Astrocyte (in vitro differentiated cells and primary cell): ENCODE results near the gene ZNF512B.

Experiments used
- EZH2 ChIP-seq: IDR thresholded peaks from 2 replicates; pipeline ENCODE4 v1.6.1; 2012; ENCODE audit warnings: mild to moderate bottlenecking, low read length, inconsistent platforms; ENCODE audit not compliant: insufficient read depth
- TF ChIP-seq, protein P1 (sequence below): IDR thresholded peaks from 2 replicates; pipeline ENCODE4 v1.5.1; 2011; ENCODE audit warnings: low read depth, mild to moderate bottlenecking, inconsistent platforms, low read length, moderate library complexity; ENCODE audit not compliant: insufficient read depth

DNA sequence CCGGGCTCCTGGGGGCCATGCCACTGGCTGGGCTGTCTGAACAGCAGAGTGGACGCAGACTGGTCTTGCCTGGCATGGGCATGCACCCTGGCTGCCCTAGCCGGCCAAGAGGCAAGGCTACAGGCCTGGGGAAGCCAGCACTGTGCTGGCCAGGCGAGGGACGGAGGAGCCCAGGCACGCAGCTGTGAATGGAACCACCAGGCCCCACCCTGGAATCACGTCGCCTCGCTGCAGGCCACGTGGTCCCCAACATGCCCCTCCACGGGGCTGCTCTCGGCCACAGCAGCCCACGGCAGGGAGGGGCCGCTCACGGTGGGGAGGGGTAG, 17.6 kb downstream of the ZNF512B start:
- TF ChIP-seq, protein P1, sequence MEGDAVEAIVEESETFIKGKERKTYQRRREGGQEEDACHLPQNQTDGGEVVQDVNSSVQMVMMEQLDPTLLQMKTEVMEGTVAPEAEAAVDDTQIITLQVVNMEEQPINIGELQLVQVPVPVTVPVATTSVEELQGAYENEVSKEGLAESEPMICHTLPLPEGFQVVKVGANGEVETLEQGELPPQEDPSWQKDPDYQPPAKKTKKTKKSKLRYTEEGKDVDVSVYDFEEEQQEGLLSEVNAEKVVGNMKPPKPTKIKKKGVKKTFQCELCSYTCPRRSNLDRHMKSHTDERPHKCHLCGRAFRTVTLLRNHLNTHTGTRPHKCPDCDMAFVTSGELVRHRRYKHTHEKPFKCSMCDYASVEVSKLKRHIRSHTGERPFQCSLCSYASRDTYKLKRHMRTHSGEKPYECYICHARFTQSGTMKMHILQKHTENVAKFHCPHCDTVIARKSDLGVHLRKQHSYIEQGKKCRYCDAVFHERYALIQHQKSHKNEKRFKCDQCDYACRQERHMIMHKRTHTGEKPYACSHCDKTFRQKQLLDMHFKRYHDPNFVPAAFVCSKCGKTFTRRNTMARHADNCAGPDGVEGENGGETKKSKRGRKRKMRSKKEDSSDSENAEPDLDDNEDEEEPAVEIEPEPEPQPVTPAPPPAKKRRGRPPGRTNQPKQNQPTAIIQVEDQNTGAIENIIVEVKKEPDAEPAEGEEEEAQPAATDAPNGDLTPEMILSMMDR = no peak
- no peak for TF ChIP-seq EZH2
